HEK293 (cell line): ENCODE results near the gene RUNX1.

Experiments
- GLIS1 ChIP-seq: fragments of 450-650 bp; formaldehyde crosslinking; IDR thresholded peaks from 2 replicates; pipeline ENCODE4 v1.5.1; 2016; ENCODE audit warnings: missing biosample characterization, missing genetic modification characterization
- KLF16 ChIP-seq: fragments of 450-650 bp; formaldehyde crosslinking; IDR thresholded peaks from 2 replicates; pipeline ENCODE4 v1.5.1; 2017; ENCODE audit warnings: missing biosample characterization, missing genetic modification characterization
- TCF7L2 ChIP-seq: IDR thresholded peaks from 2 replicates; pipeline ENCODE4 v1.6.1; 2011; ENCODE audit warnings: low read depth, mild to moderate bottlenecking, inconsistent platforms, low read length, moderate library complexity, borderline replicate concordance
- ZNF114 ChIP-seq: fragments of 450-650 bp; formaldehyde crosslinking; IDR thresholded peaks from 2 replicates; pipeline ENCODE4 v1.5.0; 2017; ENCODE audit warnings: missing biosample characterization, missing genetic modification characterization
- ZNF37A ChIP-seq: fragments of 450-650 bp; IDR thresholded peaks from 2 replicates; pipeline ENCODE4 v1.5.1; 2018; ENCODE audit warnings: missing biosample characterization, missing genetic modification characterization
- ZNF404 ChIP-seq: fragments of 450-650 bp; formaldehyde crosslinking; IDR thresholded peaks from 2 replicates; pipeline ENCODE4 v1.5.1; 2017; ENCODE audit warnings: missing biosample characterization, missing genetic modification characterization
- ZNF416 ChIP-seq: fragments of 450-650 bp; formaldehyde crosslinking; IDR thresholded peaks from 2 replicates; pipeline ENCODE4 v1.5.1; 2016; ENCODE audit warnings: missing biosample characterization, missing genetic modification characterization
- ZNF777 ChIP-seq: fragments of 450-650 bp; formaldehyde crosslinking; IDR thresholded peaks from 2 replicates; pipeline ENCODE4 v1.5.1; 2017; ENCODE audit warnings: missing biosample characterization, missing genetic modification characterization, borderline replicate concordance
- TF ChIP-seq, protein P1 (sequence below): fragments of 450-650 bp; formaldehyde crosslinking; IDR thresholded peaks from 2 replicates; pipeline ENCODE4 v1.5.1; 2016; ENCODE audit warnings: missing biosample characterization, missing genetic modification characterization
- TF ChIP-seq, protein P2 (sequence below): fragments of 450-650 bp; formaldehyde crosslinking; IDR thresholded peaks from 2 replicates; pipeline ENCODE4 v1.5.1; 2016; ENCODE audit warnings: missing biosample characterization, missing genetic modification characterization
- TF ChIP-seq, protein P3 (sequence below): fragments of 450-650 bp; formaldehyde crosslinking; IDR thresholded peaks from 2 replicates; pipeline ENCODE4 v1.5.1; 2017; ENCODE audit warnings: missing biosample characterization, missing genetic modification characterization

DNA sequence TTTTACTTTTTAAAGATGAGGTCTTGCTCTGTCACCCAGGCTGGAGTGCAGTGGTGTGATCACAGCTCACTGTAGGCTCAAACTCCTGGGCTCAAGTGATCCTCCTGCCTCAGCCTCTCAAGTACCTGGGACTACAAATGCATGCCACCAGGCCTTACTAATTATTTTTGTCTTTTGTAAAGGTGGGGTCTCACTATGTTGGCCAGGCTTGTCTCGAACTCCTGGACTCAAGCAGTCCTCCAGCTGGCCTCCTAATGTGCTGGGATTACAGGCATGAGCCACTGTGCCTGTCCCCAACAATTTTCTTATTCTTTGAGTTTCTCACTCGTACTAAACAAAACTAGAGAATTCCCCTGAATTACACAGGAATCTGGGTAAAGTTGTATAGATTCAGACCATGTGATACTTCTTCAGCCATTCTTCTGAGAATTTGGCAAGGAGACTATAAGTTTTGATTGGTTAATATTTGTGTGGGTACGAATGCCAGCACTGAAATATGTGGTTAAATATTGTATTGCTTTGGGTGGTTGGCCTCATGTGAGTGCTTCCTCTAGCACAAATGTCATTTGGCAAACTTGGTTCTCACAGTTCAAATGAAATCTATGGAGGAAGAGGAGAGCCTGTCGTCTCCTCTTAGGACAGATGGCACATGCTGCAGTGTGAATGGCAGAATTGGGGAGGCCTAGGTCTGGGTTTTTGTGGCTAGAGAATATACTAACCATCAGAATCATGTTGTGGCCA lies 104.9 kb downstream of the RUNX1 start:
- TF ChIP-seq, protein P1, sequence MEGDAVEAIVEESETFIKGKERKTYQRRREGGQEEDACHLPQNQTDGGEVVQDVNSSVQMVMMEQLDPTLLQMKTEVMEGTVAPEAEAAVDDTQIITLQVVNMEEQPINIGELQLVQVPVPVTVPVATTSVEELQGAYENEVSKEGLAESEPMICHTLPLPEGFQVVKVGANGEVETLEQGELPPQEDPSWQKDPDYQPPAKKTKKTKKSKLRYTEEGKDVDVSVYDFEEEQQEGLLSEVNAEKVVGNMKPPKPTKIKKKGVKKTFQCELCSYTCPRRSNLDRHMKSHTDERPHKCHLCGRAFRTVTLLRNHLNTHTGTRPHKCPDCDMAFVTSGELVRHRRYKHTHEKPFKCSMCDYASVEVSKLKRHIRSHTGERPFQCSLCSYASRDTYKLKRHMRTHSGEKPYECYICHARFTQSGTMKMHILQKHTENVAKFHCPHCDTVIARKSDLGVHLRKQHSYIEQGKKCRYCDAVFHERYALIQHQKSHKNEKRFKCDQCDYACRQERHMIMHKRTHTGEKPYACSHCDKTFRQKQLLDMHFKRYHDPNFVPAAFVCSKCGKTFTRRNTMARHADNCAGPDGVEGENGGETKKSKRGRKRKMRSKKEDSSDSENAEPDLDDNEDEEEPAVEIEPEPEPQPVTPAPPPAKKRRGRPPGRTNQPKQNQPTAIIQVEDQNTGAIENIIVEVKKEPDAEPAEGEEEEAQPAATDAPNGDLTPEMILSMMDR (tag by site-specific recombination): no peak
- TF ChIP-seq ZNF404 (tag by site-specific recombination) (no peak), ZNF114 (no peak), ZNF777 (no peak), ZNF416 (tag by site-specific recombination) (no peak), KLF16 (tag by site-specific recombination) (no peak), GLIS1 (tag by site-specific recombination) (no peak), ZNF37A (tag by site-specific recombination) (no peak), TCF7L2 (no peak)
- TF ChIP-seq, protein P2, sequence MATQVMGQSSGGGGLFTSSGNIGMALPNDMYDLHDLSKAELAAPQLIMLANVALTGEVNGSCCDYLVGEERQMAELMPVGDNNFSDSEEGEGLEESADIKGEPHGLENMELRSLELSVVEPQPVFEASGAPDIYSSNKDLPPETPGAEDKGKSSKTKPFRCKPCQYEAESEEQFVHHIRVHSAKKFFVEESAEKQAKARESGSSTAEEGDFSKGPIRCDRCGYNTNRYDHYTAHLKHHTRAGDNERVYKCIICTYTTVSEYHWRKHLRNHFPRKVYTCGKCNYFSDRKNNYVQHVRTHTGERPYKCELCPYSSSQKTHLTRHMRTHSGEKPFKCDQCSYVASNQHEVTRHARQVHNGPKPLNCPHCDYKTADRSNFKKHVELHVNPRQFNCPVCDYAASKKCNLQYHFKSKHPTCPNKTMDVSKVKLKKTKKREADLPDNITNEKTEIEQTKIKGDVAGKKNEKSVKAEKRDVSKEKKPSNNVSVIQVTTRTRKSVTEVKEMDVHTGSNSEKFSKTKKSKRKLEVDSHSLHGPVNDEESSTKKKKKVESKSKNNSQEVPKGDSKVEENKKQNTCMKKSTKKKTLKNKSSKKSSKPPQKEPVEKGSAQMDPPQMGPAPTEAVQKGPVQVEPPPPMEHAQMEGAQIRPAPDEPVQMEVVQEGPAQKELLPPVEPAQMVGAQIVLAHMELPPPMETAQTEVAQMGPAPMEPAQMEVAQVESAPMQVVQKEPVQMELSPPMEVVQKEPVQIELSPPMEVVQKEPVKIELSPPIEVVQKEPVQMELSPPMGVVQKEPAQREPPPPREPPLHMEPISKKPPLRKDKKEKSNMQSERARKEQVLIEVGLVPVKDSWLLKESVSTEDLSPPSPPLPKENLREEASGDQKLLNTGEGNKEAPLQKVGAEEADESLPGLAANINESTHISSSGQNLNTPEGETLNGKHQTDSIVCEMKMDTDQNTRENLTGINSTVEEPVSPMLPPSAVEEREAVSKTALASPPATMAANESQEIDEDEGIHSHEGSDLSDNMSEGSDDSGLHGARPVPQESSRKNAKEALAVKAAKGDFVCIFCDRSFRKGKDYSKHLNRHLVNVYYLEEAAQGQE (tag by site-specific recombination): no peak
- TF ChIP-seq, protein P3, sequence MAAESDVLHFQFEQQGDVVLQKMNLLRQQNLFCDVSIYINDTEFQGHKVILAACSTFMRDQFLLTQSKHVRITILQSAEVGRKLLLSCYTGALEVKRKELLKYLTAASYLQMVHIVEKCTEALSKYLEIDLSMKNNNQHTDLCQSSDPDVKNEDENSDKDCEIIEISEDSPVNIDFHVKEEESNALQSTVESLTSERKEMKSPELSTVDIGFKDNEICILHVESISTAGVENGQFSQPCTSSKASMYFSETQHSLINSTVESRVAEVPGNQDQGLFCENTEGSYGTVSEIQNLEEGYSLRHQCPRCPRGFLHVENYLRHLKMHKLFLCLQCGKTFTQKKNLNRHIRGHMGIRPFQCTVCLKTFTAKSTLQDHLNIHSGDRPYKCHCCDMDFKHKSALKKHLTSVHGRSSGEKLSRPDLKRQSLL: no peak
